HEK293T (cell line): Measurements from ENCODE around the gene U2AF2.

ENCODE experiments used
- ELF4 ChIP-seq: fragments of 450-650 bp; IDR thresholded peaks from 2 replicates; pipeline ENCODE4 v1.6.1; 2017; ENCODE audit warnings: antibody characterized with exemption
- FOXK2 ChIP-seq: fragments of 450-650 bp; IDR thresholded peaks from 2 replicates; pipeline ENCODE4 v1.6.1; 2016; ENCODE audit warnings: mild to moderate bottlenecking
- FOXM1 ChIP-seq: fragments of 450-650 bp; IDR thresholded peaks from 2 replicates; pipeline ENCODE4 v1.6.1; 2017; ENCODE audit warnings: mild to moderate bottlenecking, borderline replicate concordance
- HDGF ChIP-seq: fragments of 450-650 bp; IDR thresholded peaks from 2 replicates; pipeline ENCODE4 v1.6.1; 2017; ENCODE audit warnings: antibody characterized with exemption, borderline replicate concordance
- SP1 ChIP-seq: fragments of 450-650 bp; IDR thresholded peaks from 2 replicates; pipeline ENCODE4 v1.6.1; 2017
- TARDBP ChIP-seq: fragments of 450-650 bp; IDR thresholded peaks from 2 replicates; pipeline ENCODE4 v1.6.1; 2016
- ZNF384 ChIP-seq: fragments of 450-650 bp; IDR thresholded peaks from 2 replicates; pipeline ENCODE4 v1.6.1; 2016
- TF ChIP-seq, protein P1 (sequence below): fragments of 450-650 bp; IDR thresholded peaks from 2 replicates; pipeline ENCODE4 v1.6.1; 2016

GRCh38 chr19:55656988-55657747, 2.3 kb downstream of the U2AF2 start:
- no peak for TF ChIP-seq TARDBP
- no peak for TF ChIP-seq FOXM1
- TF ChIP-seq, protein P1, sequence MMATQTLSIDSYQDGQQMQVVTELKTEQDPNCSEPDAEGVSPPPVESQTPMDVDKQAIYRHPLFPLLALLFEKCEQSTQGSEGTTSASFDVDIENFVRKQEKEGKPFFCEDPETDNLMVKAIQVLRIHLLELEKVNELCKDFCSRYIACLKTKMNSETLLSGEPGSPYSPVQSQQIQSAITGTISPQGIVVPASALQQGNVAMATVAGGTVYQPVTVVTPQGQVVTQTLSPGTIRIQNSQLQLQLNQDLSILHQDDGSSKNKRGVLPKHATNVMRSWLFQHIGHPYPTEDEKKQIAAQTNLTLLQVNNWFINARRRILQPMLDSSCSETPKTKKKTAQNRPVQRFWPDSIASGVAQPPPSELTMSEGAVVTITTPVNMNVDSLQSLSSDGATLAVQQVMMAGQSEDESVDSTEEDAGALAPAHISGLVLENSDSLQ, result no peak
- no peak for TF ChIP-seq SP1
- TF ChIP-seq ZNF384, result no peak
- TF ChIP-seq ELF4, result no peak
- TF ChIP-seq HDGF, result no peak
- no peak for TF ChIP-seq FOXK2
